ENCODE results near the gene FAM76A.

GRCh38 chr1:27716262-27716895 lies 9.4 kb upstream of the FAM76A start:
- no peak for TF ChIP-seq CTCF (IDR thresholded peaks at IDR 0.05)
- no peak for TF ChIP-seq POLR2A (IDR thresholded peaks at IDR 0.05)

Measured in testis (tissue), 2 donors.